Endothelial cell of umbilical vein (primary cell): ENCODE measurements around the gene TMEM132E. TPM values are rescaled to one million over a fixed set of nuclear protein-coding genes. Genes with fewer than 3 reads are reported as not detected.

Experiments
- BruUV-seq: library from RNA; stranded (reverse); fragments of 400-500 nt; replicated peaks from 2 replicates; lab custom pipeline; 2021; lab: Mats Ljungman, UMichigan
- CTCF ChIA-PET: fragments of 300-600, 350-600 bp; sonication (Branson Sonifier 250); formaldehyde crosslinking; loops from one replicate; lab custom pipeline; 2021; ENCODE audit warnings: antibody characterized with exemption, inconsistent platforms; lab: Charles Lee
- POLR2A ChIA-PET: fragments of 300-600, 350-600 bp; sonication (Branson Sonifier 250); formaldehyde crosslinking; loops from one replicate; lab custom pipeline; 2021; ENCODE audit warnings: antibody characterized with exemption, inconsistent platforms; lab: Charles Lee
- DNase-seq: peaks from one replicate; pipeline ENCODE4 v3.0.0-alpha.2; 2011; ENCODE audit warnings: low read depth, low spot score
- FAIRE-seq: peaks from 2 replicates; lab custom pipeline; 2011; peaks lifted over from hg19 to GRCh38; lab: Jason Lieb, UNC
- H2AFZ ChIP-seq: 2 replicates; pipeline ENCODE4 v1.6.0; 2012; ENCODE audit warnings: low read depth, low read length, control low read depth, inconsistent platforms
- H3K27ac ChIP-seq: 2 replicates; pipeline ENCODE4 v1.5.1; 2011; ENCODE audit warnings: low read depth, mild to moderate bottlenecking, control low read depth, low read length, moderate library complexity; ENCODE audit not compliant: insufficient read depth
- H3K27me3 ChIP-seq, 2 experiments: 2 replicates each; pipeline versions ENCODE4 v1.6.0 to v1.6.1; 2011; ENCODE audit warnings: low read length in 2 of 2, mixed read lengths in 1 of 2; ENCODE audit not compliant: control insufficient read depth in 2 of 2, insufficient read depth in 2 of 2
- H3K36me3 ChIP-seq, 2 experiments: 2 replicates in 1 of 2; 3 replicates in 1 of 2; pipeline ENCODE4 v1.5.1; 2011; ENCODE audit warnings: low read length in 2 of 2, mild to moderate bottlenecking in 1 of 2, moderate library complexity in 1 of 2; ENCODE audit not compliant: control insufficient read depth in 2 of 2, insufficient read depth in 2 of 2; ENCODE audit errors: extremely low read depth in 1 of 2
- H3K4me1 ChIP-seq: 3 replicates; pipeline ENCODE4 v1.5.1; 2011; ENCODE audit warnings: mild to moderate bottlenecking, low read length; ENCODE audit not compliant: control insufficient read depth, insufficient read depth; ENCODE audit errors: extremely low read depth
- H3K4me2 ChIP-seq: 2 replicates; pipeline ENCODE4 v1.6.1; 2011; ENCODE audit warnings: low read length, control low read depth, mixed read lengths; ENCODE audit not compliant: insufficient read depth
- H3K4me3 ChIP-seq, 3 experiments: fragments of 200-600 bp in 1 of 3; sonication (generic), shearing (Covaris generic) in 1 of 3; replicated peaks in 1 of 3; 2 replicates each; pipeline ENCODE4 v1.5.1; 2011 to 2016; ENCODE audit warnings: control low read depth in 3 of 3, low read length in 3 of 3, mild to moderate bottlenecking in 2 of 3, inconsistent platforms in 1 of 3, low read depth in 1 of 3, moderate library complexity in 1 of 3; ENCODE audit not compliant: insufficient read depth in 1 of 3
- H3K79me2 ChIP-seq: 2 replicates; pipeline ENCODE4 v1.6.0; 2012; ENCODE audit warnings: low read length, inconsistent platforms; ENCODE audit not compliant: control insufficient read depth, insufficient read depth
- H3K9ac ChIP-seq: replicated peaks from 2 replicates; pipeline ENCODE3; 2011; ENCODE audit warnings: low read length, control low read depth; ENCODE audit not compliant: insufficient read depth; ENCODE audit errors: extremely low read depth
- H3K9me1 ChIP-seq: replicated peaks from 3 replicates; pipeline ENCODE4 v1.6.0; 2011; ENCODE audit warnings: mild to moderate bottlenecking, low read length; ENCODE audit not compliant: control insufficient read depth, insufficient read depth; ENCODE audit errors: extremely low read depth
- H3K9me3 ChIP-seq: replicated peaks from 2 replicates; pipeline ENCODE4 v1.5.1; 2012; ENCODE audit warnings: low read length, inconsistent platforms; ENCODE audit not compliant: control insufficient read depth, insufficient read depth
- H4K20me1 ChIP-seq: replicated peaks from 2 replicates; pipeline ENCODE3; 2011; ENCODE audit warnings: mild to moderate bottlenecking, low read length; ENCODE audit not compliant: control insufficient read depth, insufficient read depth; ENCODE audit errors: extremely low read depth
- EZH2 ChIP-seq: IDR thresholded peaks from 2 replicates; pipeline ENCODE4 v1.6.1; 2012; ENCODE audit warnings: borderline replicate concordance, low read depth, mild to moderate bottlenecking, moderate library complexity, low read length, inconsistent platforms; ENCODE audit not compliant: severe bottlenecking
- FOS ChIP-seq: IDR thresholded peaks from 2 replicates; pipeline ENCODE4 v1.6.1; 2011; ENCODE audit warnings: mild to moderate bottlenecking, low read length, moderate library complexity, borderline replicate concordance; ENCODE audit not compliant: insufficient read depth
- GATA2 ChIP-seq: IDR thresholded peaks from 2 replicates; pipeline ENCODE4 v1.7.0; 2011; ENCODE audit warnings: low read depth, mild to moderate bottlenecking, moderate library complexity, mixed read lengths, low read length; ENCODE audit not compliant: insufficient read length, insufficient read depth
- JUN ChIP-seq: IDR thresholded peaks from 2 replicates; pipeline ENCODE4 v1.6.1; 2011; ENCODE audit warnings: borderline replicate concordance, low read depth; ENCODE audit not compliant: insufficient read length, insufficient read depth
- MAX ChIP-seq: IDR thresholded peaks from 2 replicates; pipeline ENCODE4 v1.6.1; 2011; ENCODE audit not compliant: insufficient read depth, insufficient read length
- MYC ChIP-seq: IDR thresholded peaks from one replicate; pipeline ENCODE4 v1.6.1; 2011; ENCODE audit warnings: mild to moderate bottlenecking, low read depth, low read length
- POLR2A ChIP-seq: IDR thresholded peaks from 2 replicates; pipeline ENCODE4 v1.6.1; 2012; ENCODE audit warnings: low read depth, mild to moderate bottlenecking, control low read depth, low read length
- POLR2AphosphoS5 ChIP-seq: IDR thresholded peaks from 2 replicates; pipeline ENCODE4 v1.6.1; 2012; ENCODE audit warnings: low read depth, mild to moderate bottlenecking, control low read depth, low read length, moderate library complexity; ENCODE audit not compliant: insufficient read depth
- dilution Hi-C: fragments of 300-500 bp; cut with MboI; formaldehyde crosslinking; loops from one replicate; pipeline ENCODE4 v1.15.0; 2019; ENCODE audit warnings: low sequenced_read_pairs; ENCODE audit not compliant: extremely low pct_ligation_motif_present
- intact Hi-C: fragments of 100-400 bp; cut with micrococcal nuclease; formaldehyde crosslinking; loops from one replicate; pipeline ENCODE4 v1.10.0; 2022
- polyA plus RNA-seq, 4 experiments: library from polyadenylated mRNA; depleted of rRNA in 3 of 4; stranded (reverse) in 3 of 4; unstranded in 1 of 4; fragments of >200 nt; gene quantifications; 2 replicates each; pipeline versions ENCODE4 v1.2.1 to v1.2.3, GENCODE V29; 2011 to 2012; ENCODE audit warnings: missing spikeins in 1 of 4
- total RNA-seq: library from RNA; stranded (reverse); gene quantifications from 2 replicates; pipeline ENCODE4 v1.2.3, GENCODE V29; 2021
- TF ChIP-seq, protein P1 (sequence below), 2 donors: IDR thresholded peaks; 1 replicate in 1 of 2; 2 replicates in 1 of 2; pipeline ENCODE4 v1.5.1; 2011; ENCODE audit warnings: low read length in 2 of 2, mild to moderate bottlenecking in 2 of 2, moderate library complexity in 2 of 2, control low read depth in 1 of 2, inconsistent platforms in 1 of 2, low read depth in 1 of 2; ENCODE audit not compliant: insufficient read depth in 1 of 2; ENCODE audit errors: extremely low read depth in 1 of 2

The TMEM132E gene
- total and polyA plus RNA-seq, 2 donors (not counting 3 experiments of a cell fraction or from before 2014, with no cell fraction given), result not detected

DNA sequence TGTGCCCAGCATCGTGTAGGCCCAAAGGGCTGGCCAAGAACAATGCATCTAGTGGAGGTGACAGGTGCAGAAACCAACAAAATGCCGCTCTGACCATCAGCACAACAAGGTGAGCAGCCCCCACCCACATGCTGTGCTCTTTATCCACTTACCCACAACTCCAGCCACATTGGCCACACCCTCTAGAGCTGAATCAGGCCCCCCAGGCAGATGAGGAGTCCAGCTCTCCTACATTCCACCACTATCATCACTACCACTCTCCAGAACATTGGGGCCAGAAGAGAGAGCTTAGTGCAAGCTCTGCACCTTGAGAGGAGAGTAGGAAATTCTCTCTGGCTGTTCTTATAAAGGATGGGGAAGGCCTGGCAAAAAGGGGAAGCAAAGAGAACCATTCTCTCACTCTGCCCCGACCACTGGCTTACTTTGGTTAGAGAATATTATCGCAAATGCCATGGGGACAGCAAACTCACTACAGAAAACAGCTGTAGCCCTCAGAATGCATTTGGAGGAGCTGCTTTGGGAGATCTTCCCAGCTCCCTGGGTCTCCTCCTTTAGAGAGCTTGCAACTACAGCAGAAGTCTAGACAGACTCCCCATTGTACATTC, 75.0 kb downstream of the TMEM132E start:
- intact Hi-C loops (no loop called here), dilution Hi-C loops (no loop called here)
- no peaks in the 10 kb centered on the region for H3K79me2 ChIP-seq
- no peaks in the 10 kb centered on the region for H3K36me3 ChIP-seq
- H3K9me3 ChIP-seq, result no peaks in the 10 kb centered on the region
- no peak overlapping the region for H3K4me2 ChIP-seq
- no peak for TF ChIP-seq FOS
- TF ChIP-seq EZH2, result no peak
- no peak for TF ChIP-seq JUN
- TF ChIP-seq, protein P1, sequence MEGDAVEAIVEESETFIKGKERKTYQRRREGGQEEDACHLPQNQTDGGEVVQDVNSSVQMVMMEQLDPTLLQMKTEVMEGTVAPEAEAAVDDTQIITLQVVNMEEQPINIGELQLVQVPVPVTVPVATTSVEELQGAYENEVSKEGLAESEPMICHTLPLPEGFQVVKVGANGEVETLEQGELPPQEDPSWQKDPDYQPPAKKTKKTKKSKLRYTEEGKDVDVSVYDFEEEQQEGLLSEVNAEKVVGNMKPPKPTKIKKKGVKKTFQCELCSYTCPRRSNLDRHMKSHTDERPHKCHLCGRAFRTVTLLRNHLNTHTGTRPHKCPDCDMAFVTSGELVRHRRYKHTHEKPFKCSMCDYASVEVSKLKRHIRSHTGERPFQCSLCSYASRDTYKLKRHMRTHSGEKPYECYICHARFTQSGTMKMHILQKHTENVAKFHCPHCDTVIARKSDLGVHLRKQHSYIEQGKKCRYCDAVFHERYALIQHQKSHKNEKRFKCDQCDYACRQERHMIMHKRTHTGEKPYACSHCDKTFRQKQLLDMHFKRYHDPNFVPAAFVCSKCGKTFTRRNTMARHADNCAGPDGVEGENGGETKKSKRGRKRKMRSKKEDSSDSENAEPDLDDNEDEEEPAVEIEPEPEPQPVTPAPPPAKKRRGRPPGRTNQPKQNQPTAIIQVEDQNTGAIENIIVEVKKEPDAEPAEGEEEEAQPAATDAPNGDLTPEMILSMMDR (IDR thresholded peaks at IDR 0.05; ENCODE audit: extremely low read depth in 1 of 2, insufficient read depth in 1 of 2, low read depth in 1 of 2, low read length in 2 of 2), result no peak
- no peak for TF ChIP-seq GATA2
- TF ChIP-seq POLR2AphosphoS5, result no peak
- TF ChIP-seq MAX, result no peak
- no peak for TF ChIP-seq MYC
- TF ChIP-seq POLR2A, result no peak
- H3K27me3 ChIP-seq, result no peaks in the 10 kb centered on the region
- ChIA-PET POLR2A (no interaction called here), CTCF (interaction anchor here (0.7 to 1.2 kb wide), 3 partner anchors 16 to 292 kb away, joined by 3 read pairs; no protein-coding TSS in a partner anchor)
- H3K9me1 ChIP-seq, result no peaks in the 10 kb centered on the region
- H3K4me1 ChIP-seq, result no peaks in the 10 kb centered on the region
- no peak overlapping the region for H3K27ac ChIP-seq
- H4K20me1 ChIP-seq, result no peaks in the 10 kb centered on the region
- no peak for DNase-seq
- H2AFZ ChIP-seq, result no peak overlapping the region
- no TSS peak for BruUV-seq
- FAIRE-seq, result no peak
- no peak overlapping the region for H3K4me3 ChIP-seq
- no peak overlapping the region for H3K9ac ChIP-seq
